ENCODE results near the gene SHMT2. TPM values are rescaled to one million over a fixed set of nuclear protein-coding genes. Genes with fewer than 3 reads are reported as not detected.

Gene SHMT2
- total and polyA plus RNA-seq, 2 of the 4 experiments (the other 2 are of a cell fraction): 266 to 364 TPM

- Histone ChIP-seq H4K91ac (ENCODE audit: insufficient read depth, low read depth, low read length) (no peak overlapping the region), H3K79me1 (ENCODE audit: low read depth in 1 of 2, low read length in 2 of 2) (peaks cover 0 to 11% of the 10 kb centered on the region in 2 experiments; a peak in 1 of 4 replicates), H2BK15ac (ENCODE audit: low read depth, low read length) (no peak overlapping the region), H3K27ac (ENCODE audit: insufficient read depth, low read length) (no peak overlapping the region), H4K8ac (ENCODE audit: low read depth in 2 of 2, low read length in 2 of 2) (no peak overlapping the region), H2AK9ac (replicated peaks; ENCODE audit: low read depth, low read length, poor library complexity) (no peak overlapping the region), H2BK20ac (ENCODE audit: low read depth, low read length) (no peak overlapping the region), H2AK5ac (ENCODE audit: low read depth, low read length) (no peak overlapping the region), H3K4me1 (ENCODE audit: control insufficient read depth, insufficient read depth, low read length) (no peaks in the 10 kb centered on the region; the same call in 1 of the 2 replicates), H3K9ac (ENCODE audit: low read depth, low read length) (no peak overlapping the region), H3K27me3 (ENCODE audit: control insufficient read depth, insufficient read depth, low read length) (no peaks in the 10 kb centered on the region), H3K14ac (replicated peaks; ENCODE audit: low read depth, low read length) (no peak overlapping the region), H2BK120ac (ENCODE audit: low read depth, low read length) (no peak overlapping the region), H3K56ac (ENCODE audit: extremely low read depth, insufficient read depth, low read length) (no peak overlapping the region), H3K9me1 (ENCODE audit: insufficient read depth, low read length) (peaks cover 6% of the 10 kb centered on the region; the same call in 1 of the 2 replicates), H4K5ac (ENCODE audit: low read depth, low read length) (no peak overlapping the region), H3K18ac (ENCODE audit: low read depth, low read length) (no peak overlapping the region), H3K23ac (ENCODE audit: low read depth, low read length) (no peak overlapping the region), H2AFZ (replicated peaks; ENCODE audit: low read length, poor library complexity) (no peak overlapping the region), H4K20me1 (ENCODE audit: insufficient read depth, low read length) (no peaks in the 10 kb centered on the region; the same call in 1 of the 2 replicates), H3K36me3 (ENCODE audit: control insufficient read depth, insufficient read depth, low read length) (peaks cover 27% of the 10 kb centered on the region), H3K4ac (ENCODE audit: low read depth, low read length) (no peak overlapping the region), H3K9me3 (ENCODE audit: control insufficient read depth, insufficient read depth, low read length) (no peaks in the 10 kb centered on the region), H3K4me3 (ENCODE audit: insufficient read depth, low read depth, low read length) (no peak overlapping the region), H3K4me2 (ENCODE audit: low read depth, low read length) (no peak overlapping the region), H2BK5ac (ENCODE audit: low read depth, low read length, poor library complexity, severe bottlenecking) (no peak overlapping the region)
- ATAC-seq (ENCODE audit: low read depth) (no peak), DNase-seq (no peak)
- WGBS, 2 experiments (ENCODE audit: extremely low coverage in 2 of 2, insufficient read length in 1 of 2): no CpG with 5 or more reads among the region's 2 CpGs
- intact Hi-C loops (cut with micrococcal nuclease) (no loop called here), in situ Hi-C loops (cut with MboI; ENCODE audit: low sequenced_read_pairs) (no loop called here), dilution Hi-C loops (cut with HindIII; ENCODE audit: low sequenced_read_pairs, unreplicated experiment) (no loop called here)
- ChIA-PET POLR2A (ENCODE audit: unreplicated experiment) (no interaction called here), CTCF (interaction anchor here (0.6 to 1.4 kb wide), 3 partner anchors 17 to 197 kb away, joined by 3 to 9 read pairs (median 3); no protein-coding TSS in a partner anchor)
- TF ChIP-seq MXI1 (IDR thresholded peaks at IDR 0.05; ENCODE audit: borderline replicate concordance, low read depth, low read length) (no peak), RFX5 (IDR thresholded peaks at IDR 0.05; ENCODE audit: low read depth, low read length) (no peak), BHLHE40 (IDR thresholded peaks at IDR 0.05; ENCODE audit: low read depth, low read length) (no peak), NFE2L2 (IDR thresholded peaks at IDR 0.05; ENCODE audit: low read depth, low read length) (no peak), CHD1 (IDR thresholded peaks at IDR 0.05; ENCODE audit: low read depth, low read length) (no peak), CEBPB (IDR thresholded peaks at IDR 0.05; ENCODE audit: low read depth, low read length) (no peak), USF2 (IDR thresholded peaks at IDR 0.05; ENCODE audit: low read depth, low read length) (no peak), SMC3 (IDR thresholded peaks at IDR 0.05; ENCODE audit: low read depth, low read length) (no peak), MAZ (IDR thresholded peaks at IDR 0.05; ENCODE audit: borderline replicate concordance, low read depth, low read length) (no peak), RCOR1 (IDR thresholded peaks at IDR 0.05; ENCODE audit: insufficient replicate concordance, low read length) (no peak), FOS (IDR thresholded peaks at IDR 0.05; ENCODE audit: low read depth, low read length) (no peak), MAFK (IDR thresholded peaks at IDR 0.05; ENCODE audit: low read depth, low read length) (no peak), RAD21 (IDR thresholded peaks at IDR 0.05; ENCODE audit: low read length) (no peak), ELK1 (IDR thresholded peaks at IDR 0.05; ENCODE audit: borderline replicate concordance, low read depth, low read length) (no peak), POLR2A (IDR thresholded peaks at IDR 0.05; ENCODE audit: low read depth, low read length) (no peak)
- no TSS peak for BruUV-seq (replicated peaks)
Observed at GRCh38 chr12:57261428-57261865, 31.9 kb downstream of the SHMT2 start.

Measured in IMR-90 (cell line).